ENCODE data around the gene RHEBL1.

RHEBL1 gene
- total RNA-seq, result 2.5 to 5.4 (median 4.6) reads per million in 4 experiments

GRCh38 chr12:49069507-49070346, at the start of gene RHEBL1:
TSS of gene RHEBL1 (minus strand) at chr12:49069979. CDS start at chr12:49069785, 194 bp downstream.
- peak; percentile 99 for DNase-seq

DNA sequence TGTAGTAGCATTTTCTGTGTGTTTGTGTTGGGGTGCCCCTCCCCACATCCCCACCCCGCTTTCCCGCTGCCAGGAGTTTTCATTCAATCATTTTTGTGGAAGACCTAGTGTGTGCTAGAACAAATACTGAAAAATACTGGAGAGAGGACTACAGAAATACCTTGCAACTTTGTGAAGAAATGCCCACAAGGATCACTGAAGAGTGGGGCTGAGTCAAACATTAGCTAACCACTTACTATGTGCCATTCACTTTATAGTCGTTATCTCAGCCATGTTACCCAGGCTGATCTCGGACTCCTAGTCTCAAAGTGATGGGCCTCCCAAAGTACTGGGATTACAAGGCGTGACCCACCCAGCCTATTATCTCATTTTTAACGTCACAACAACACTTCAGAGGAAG, 41.4 kb upstream of the RHEBL1 start:
- no peak for DNase-seq

GRCh38 chr12:49110464-49111155, 40.8 kb upstream of the RHEBL1 start, which contains the start of gene LMBR1L:
TSS of gene LMBR1L (minus strand) at chr12:49110847. CDS start at chr12:49110555, 292 bp downstream.
- peak; percentile 96 for DNase-seq

DNA sequence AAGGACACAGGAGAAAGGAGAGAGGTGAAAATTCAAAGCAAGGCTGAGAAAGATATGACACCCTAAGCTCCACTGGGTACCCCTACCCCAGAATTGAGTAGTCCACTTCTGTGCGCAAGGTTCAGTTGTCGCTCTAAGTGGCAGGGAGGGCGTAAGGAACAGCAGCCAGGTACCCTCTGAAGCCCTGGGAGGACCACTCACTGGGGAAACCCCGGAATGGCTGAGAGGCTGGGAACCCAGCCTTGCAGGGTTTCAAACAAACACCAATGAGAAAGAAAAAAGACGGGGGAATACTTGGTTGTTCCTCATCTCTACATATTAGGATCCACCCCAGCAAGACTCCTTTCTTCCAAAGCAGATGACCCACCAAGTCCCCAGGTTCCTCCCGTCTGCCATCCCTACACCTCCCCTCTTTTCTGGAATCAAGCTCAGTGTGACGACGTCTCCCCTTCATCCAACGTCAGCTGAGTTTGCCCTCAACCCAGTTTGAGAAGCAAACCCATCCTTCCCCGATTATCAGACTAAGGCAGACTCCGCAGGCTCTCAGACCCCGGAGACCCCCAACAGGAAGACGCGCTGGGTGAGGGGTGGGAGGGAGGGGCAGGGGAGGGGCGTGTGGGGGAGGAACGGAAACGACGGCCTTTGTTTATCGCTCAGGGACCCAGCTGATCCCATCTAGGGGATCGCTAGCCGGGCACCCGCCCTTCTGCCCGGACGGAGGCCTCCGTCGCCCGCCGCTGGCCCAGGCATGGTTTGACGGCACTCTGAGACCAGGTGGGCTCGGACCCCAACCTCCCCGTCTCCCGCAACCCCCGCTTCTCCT, 40.1 kb upstream of the RHEBL1 start:
- DNase-seq, result peak; percentile 16

DNA sequence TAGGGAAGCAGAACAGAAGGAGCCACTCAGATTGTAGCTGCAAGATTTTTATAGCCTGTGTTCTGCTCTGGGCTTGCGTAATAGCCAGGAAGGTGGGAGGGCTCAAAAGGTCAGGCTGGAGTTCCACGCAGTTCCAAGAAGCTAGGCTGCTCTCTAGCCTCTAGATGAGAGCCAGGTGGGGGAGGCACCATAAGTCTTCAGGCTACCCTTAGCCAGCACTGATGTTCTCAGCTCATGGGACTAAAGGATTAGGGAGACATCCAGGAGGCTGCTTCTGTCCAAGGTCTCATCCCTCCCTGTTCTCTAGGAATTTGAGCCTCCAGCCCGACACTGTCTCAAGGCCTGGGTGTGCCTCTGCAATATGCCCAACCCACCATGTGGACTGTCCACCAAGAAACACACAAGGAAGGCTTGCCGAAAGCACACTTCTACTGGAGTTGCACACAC, 39.2 kb upstream of the RHEBL1 start:
- DNase-seq, result no peak

DNA sequence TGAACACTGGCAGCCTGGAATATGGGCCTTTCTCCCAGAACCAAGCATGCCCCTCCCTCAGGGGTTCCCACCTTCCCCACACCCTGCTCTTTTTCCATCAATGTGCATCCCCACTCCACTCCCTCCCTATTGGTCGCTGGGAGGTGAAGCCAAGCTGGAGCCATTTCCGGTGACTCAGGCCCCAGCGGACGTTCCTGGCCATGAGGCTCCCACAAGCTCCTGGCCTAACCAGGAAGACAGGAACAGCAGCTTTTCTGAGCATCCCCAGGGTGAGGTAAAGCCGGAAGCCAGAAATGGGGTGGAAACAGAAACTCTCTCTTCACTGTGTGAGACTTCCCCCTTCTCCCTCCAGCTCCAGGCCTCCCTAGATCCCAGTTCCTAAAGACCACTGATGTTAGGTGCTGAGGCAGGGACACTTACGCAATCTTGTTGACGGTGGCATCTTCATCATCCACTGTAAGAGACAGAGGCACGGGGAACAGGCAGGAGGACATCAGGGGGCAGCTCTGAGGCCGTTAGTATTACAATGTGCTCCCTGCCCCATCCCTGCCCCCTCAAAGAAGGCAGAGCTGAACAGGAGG, 35.8 kb upstream of the RHEBL1 start:
- no peak for DNase-seq

DNA sequence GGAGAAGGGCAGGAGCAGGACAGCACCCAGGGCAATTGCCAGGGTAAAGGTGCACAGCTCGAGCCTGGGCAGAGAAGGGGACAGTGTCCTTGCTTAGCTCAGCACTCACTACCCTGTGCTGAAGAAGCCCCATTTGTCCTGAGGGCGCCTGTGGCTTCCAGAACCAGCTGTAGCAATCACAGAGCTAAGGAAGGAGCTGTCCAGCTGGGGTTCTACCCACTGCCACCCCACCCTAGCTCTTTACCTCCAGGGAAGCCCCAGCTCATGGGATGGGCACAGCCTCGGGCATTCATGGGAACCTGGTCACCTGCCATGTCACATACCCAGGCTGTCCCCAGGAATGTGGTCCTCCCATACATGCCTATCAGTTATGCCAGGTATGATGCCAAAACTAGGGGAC, 35.0 kb upstream of the RHEBL1 start:
- no peak for DNase-seq

DNA sequence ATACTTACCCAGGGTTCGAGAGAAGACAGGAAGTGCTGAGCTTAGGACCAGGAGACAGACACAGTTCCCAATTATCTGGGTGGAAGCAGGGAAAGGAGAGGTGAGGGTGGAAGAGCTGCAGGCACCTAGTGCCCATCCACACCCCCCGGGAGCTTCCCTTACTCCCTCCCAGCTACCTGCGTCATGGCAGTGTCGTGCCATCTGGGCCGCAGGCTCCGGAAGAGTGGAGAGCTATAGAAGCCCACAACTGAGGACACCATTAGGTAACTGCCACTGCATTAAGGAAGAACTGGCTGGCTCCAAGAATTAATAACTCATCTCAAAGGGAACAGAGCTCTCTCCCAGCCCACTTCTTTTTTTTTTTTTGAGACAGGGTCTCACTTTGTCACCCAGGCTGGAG, 30.6 kb upstream of the RHEBL1 start:
- no peak for DNase-seq

GRCh38 chr12:49098703-49099102, 28.9 kb upstream of the RHEBL1 start:
- DNase-seq, result no peak

- peak; percentile 32 for DNase-seq
Observed at GRCh38 chr12:49098035-49098451, 28.3 kb upstream of the RHEBL1 start.

GRCh38 chr12:49097381-49097780, 27.6 kb upstream of the RHEBL1 start:
- DNase-seq, result no peak

DNA sequence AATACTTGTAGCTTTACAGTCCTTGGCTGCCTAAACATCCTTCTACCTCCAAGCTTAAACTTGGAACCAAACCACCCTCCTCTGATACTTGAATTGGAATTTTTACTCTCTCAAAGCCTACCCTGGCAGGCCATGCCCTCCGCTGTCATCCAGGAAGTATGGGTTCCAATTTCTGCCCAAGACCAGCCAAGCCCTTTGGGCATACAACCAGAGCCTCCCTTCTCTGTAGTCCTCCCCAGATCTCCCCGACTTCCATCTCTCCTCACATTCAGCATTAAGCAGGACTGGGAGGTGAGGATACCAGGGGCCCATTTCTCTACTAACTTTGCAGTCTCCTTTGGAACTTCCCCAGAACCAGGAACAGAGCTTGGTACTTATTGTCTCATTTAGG, 25.2 kb upstream of the RHEBL1 start:
- DNase-seq, result no peak

- DNase-seq, result no peak
Observed at GRCh38 chr12:49094160-49094974, 24.6 kb upstream of the RHEBL1 start, which contains the start of gene DHH. TSS of gene DHH (minus strand) at chr12:49094801. CDS start at chr12:49094512, 289 bp downstream.

- no peak for DNase-seq
Observed at GRCh38 chr12:49093792-49094159, 24.0 kb upstream of the RHEBL1 start.

DNA sequence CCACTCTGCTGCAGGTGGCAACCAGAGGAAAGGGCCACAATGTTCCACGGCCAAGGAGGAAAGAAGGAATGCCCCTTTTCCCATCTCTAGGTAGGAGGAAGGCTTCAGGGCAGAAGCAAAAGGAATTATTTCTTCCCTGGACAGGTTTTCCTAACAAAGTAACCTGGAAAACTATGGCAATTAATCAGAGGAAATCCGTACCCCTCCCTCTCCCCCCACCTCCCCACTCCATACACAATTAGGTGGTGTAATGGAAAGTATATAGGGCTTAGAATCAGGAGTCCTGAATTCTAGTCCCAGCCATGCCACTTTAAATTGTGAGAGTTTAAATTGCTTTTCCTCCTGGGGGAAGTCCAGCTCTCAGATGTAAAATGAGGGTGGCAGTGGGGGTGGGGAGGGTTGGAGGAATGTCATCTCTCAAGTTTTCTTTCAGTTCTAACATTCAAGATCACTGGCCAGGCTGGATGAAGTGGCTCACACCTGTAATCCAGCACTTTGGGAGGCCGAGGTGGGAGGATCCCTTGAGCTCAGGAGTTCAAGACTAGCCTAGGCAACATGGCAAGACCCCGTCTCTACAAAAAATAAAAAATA, 23.1 kb upstream of the RHEBL1 start:
- no peak for DNase-seq

DNA sequence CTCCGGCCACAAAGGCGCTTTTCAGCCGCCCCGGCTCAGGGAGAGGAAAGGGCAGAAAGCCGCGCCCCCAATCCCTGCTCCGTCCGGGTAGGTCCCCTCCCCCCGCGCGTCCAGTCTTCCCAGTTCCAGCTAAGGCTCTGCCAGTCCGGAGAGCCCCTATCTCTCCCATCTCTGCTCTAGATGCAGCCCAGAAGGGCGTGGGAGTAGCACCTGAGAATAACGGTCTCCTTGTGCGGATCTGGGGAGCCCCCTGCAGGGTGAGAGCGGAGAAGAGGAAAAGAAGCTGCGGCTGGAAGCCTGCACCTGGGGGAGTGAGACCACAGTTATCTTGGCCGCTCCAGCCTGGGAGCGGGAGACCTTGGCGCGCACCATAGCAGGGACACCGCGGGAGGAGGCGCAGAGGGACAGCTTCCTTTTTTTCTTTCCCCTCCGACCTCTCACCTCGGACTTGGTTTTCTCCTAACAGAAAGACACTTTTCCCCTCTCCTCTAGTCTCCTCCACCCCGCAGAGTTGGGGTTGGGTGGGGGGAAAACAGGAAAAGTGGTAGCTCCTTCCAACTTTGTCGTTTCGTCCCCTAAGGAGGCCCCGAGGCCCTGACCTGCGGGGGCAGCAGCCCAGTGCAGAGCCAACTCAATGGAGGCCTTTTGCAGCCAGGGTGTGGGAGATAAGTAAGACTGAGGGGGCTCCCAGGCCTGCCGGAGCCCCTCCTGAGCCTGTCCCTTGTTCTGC, 22.5 kb upstream of the RHEBL1 start:
- peak; percentile 38 for DNase-seq

DNA sequence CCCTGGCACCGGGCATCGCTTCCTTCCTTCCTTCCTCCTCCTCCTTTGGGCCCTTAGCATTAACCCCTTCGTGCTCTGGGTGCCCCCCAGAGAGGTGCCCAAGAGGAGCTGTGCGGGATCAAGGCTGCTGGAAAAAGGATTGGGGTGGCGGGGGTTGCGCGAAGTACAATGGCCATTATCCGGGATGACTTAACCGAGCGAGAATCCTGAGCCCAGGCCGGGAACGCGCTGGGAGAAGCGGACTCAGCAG, 22.0 kb upstream of the RHEBL1 start:
- no peak for DNase-seq

DNA sequence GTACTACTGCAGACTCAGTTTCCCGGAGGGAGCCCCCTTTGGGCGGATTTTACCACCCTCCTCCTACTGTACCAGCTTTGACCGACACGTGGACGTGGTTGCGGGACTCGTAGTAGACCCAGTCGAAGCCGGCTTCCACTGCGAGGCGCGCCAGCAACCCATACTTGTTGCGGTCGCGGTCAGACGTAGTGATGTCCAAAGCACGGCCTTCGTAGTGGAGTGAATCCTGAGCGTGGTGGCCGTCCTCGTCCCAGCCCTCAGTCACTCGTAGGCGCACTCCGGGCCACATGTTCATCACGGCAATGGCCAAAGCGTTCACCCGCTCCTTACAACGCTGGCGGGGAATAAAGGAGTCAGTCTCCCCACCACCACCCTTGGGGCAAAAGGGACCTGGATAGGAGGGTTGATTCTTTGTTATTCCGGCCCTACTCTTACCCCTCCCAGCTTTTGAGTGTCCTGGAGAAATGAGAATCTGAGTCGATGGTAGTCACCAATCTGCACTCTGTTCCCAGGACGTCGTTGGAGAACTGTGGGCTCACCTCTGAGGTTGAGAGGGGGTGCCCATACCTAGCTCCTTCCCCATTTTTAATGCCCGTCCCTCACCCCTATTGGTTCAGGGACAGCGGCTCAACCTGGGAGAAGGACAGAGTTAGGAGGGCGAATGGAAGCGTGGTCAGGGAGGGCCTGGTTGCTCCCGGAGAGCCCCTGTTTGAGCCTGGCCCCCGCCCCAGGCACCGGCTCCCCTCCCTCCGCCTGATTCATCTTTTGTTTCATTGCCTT, 21.5 kb upstream of the RHEBL1 start:
- no peak for DNase-seq

DNA sequence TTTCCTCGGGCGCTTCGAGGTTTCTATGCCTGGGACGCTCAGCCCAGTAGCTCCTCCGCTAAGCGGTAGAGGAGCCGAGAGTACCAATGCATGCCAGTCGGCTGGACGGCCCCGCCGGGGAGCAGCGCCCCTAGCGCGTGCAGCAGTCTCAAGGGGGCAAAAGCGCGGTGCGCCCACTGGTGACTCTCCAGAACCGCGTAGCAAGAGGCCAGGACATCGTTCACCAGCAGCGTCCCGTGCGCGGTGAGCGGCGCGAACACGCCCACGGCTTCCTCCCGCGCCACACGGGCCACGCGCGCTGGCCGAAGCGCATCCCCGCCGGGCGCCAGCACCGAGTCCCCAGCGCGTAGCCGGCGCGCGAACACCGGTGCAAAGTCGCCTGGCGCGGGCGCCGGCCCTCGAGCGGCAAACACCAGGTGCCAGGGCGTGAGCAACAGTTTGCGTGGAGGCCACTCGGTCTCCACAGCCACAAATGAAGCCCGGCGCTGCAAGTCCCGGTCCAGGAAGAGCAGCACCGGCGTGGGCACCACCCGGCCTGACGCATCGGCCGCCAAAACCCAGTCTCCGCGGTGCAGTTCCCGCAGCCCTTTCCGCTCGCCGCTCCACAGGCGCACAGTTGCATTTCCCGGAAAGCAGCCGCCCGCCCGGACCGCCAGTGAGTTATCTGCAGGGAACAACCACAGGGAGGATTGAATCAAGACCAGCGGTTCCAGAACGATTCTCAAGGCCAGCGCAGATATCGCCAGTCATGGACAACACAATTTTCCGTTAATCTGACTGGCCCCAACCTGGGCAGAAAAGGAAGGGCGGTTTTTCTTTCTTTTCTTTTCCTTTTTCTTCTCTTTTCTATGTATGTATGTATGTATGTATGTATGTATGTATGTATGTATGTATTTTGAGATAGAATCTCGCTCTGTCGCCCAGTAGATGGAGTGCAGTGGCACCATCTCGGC, 20.3 kb upstream of the RHEBL1 start:
- DNase-seq, result no peak

Data from effector CD8-positive, alpha-beta T cell (primary cell).